ENCODE data around the gene PRICKLE2. TPM values are rescaled to one million over a fixed set of nuclear protein-coding genes. Genes with fewer than 3 reads are reported as not detected.

Gene PRICKLE2
- polyA plus RNA-seq, 3 donors: not detected

DNA sequence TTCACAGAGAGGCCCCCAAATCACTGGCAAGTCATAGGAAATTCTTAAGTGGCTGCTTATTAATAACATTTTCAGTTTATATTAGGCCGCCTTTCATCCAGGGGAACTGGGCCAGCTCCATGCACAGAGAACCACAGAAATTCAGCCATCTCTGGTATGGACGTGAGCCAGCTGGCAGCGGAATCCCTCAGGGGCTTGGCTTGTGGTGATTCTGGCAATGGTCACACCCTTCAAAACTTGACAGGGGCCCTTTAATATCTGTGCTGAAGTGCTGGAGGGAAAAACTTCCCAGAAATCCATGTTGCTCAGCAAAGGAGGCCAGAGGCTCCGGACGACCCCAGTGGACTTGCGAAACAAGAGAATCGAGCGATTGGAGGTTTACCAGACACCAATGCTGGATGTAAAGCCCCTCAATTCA, 11.3 kb downstream of the PRICKLE2 start:
- H2AFZ ChIP-seq (ENCODE audit: insufficient read depth, low read depth, low read length, poor library complexity, severe bottlenecking): no peak overlapping the region
- intact Hi-C loops (cut with micrococcal nuclease): no loop called here
- H3K27me3 ChIP-seq (ENCODE audit: control insufficient read depth in 2 of 2, insufficient read depth in 2 of 2, low read length in 2 of 2): no peaks in the 10 kb centered on the region
- no peak overlapping the region for H3K9ac ChIP-seq (ENCODE audit: insufficient read depth, low read length, poor library complexity, severe bottlenecking)
- H3K27me3 Mint-ChIP-seq (ENCODE audit: low read depth in 3 of 3): peaks cover 0 to 4% (median 1%) of the 10 kb centered on the region in 3 donors
- WGBS (ENCODE audit: insufficient coverage): 12% methylated on average over 8 of the region's 8 CpGs
- no peak overlapping the region for H3K27ac ChIP-seq (ENCODE audit: low read depth in 1 of 2, low read length in 2 of 2)
- no peak overlapping the region for H3K4me3 ChIP-seq (replicated peaks in 1 of 3; ENCODE audit: low read depth in 2 of 3, low read length in 3 of 3)
- no peak for DNase-seq
- no peaks in the 10 kb centered on the region for H4K20me1 ChIP-seq (ENCODE audit: insufficient read depth, low read length)
- no peaks in the 10 kb centered on the region for H3K79me2 ChIP-seq (ENCODE audit: insufficient read depth, low read length)
- TF ChIP-seq, protein P1, sequence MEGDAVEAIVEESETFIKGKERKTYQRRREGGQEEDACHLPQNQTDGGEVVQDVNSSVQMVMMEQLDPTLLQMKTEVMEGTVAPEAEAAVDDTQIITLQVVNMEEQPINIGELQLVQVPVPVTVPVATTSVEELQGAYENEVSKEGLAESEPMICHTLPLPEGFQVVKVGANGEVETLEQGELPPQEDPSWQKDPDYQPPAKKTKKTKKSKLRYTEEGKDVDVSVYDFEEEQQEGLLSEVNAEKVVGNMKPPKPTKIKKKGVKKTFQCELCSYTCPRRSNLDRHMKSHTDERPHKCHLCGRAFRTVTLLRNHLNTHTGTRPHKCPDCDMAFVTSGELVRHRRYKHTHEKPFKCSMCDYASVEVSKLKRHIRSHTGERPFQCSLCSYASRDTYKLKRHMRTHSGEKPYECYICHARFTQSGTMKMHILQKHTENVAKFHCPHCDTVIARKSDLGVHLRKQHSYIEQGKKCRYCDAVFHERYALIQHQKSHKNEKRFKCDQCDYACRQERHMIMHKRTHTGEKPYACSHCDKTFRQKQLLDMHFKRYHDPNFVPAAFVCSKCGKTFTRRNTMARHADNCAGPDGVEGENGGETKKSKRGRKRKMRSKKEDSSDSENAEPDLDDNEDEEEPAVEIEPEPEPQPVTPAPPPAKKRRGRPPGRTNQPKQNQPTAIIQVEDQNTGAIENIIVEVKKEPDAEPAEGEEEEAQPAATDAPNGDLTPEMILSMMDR (IDR thresholded peaks at IDR 0.05): no peak
- H3K9me3 Mint-ChIP-seq: peaks cover 0 to 2% (median 0%) of the 10 kb centered on the region in 7 donors
- peaks cover 7% of the 10 kb centered on the region for H3K4me1 Mint-ChIP-seq
- peak overlapping the region; percentile 8 for H3K4me2 ChIP-seq (replicated peaks; ENCODE audit: extremely low read depth, low read length, poor library complexity, severe bottlenecking)
- no peaks in the 10 kb centered on the region for H3K9me3 ChIP-seq (replicated peaks in 1 of 2; ENCODE audit: control insufficient read depth in 1 of 2, insufficient read depth in 1 of 2, low read length in 2 of 2)
- no peak overlapping the region for H3K27ac Mint-ChIP-seq
- H3K4me3 Mint-ChIP-seq: no peak overlapping the region
- H3K36me3 Mint-ChIP-seq: no peaks in the 10 kb centered on the region
- H3K4me1 ChIP-seq (ENCODE audit: control insufficient read depth in 1 of 2, insufficient read depth in 2 of 2, low read length in 2 of 2): peaks cover 4 to 7% of the 10 kb centered on the region in 2 donors
- H3K36me3 ChIP-seq (replicated peaks in 1 of 2; ENCODE audit: control insufficient read depth in 1 of 2, insufficient read depth in 2 of 2, low read length in 2 of 2): no peaks in the 10 kb centered on the region

DNA sequence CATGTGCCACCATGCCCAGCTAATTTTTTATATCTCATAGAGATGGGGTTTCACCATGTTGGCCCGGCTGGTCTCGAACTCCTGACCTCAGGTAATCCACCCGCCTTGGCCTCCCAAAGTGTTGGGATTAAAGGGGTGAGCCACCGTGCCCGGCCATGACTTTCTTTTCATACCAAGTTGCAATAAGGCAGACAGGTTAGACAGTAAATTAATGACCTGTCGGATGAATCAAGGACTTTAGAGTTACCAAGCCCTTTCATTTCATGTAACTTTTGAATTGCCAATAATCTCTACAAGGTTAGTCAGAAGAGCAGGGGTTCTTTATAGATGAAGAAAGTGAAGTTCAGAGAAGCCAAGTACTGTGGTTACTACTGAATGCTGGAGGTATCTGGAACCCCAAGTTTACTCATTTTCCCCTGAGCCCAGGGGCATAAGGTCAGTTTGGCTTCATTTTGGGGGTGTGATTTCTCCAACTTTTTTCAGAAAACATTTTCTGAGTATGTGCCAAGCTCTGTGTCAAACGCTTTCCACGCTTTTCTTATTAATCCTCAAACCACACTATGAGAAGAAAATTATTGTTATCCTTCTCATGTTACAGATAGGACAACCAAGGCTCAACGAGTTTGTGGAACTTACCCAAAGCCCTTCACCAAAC, 11.9 kb downstream of the PRICKLE2 start:
- Histone ChIP-seq H3K4me3 (replicated peaks in 1 of 3; ENCODE audit: low read depth in 2 of 3, low read length in 3 of 3) (no peak overlapping the region), H3K4me2 (replicated peaks; ENCODE audit: extremely low read depth, low read length, poor library complexity, severe bottlenecking) (no peak overlapping the region), H3K27ac (ENCODE audit: low read depth in 1 of 2, low read length in 2 of 2) (no peak overlapping the region), H3K9ac (ENCODE audit: insufficient read depth, low read length, poor library complexity, severe bottlenecking) (no peak overlapping the region), H3K27me3 (ENCODE audit: control insufficient read depth in 2 of 2, insufficient read depth in 2 of 2, low read length in 2 of 2) (no peaks in the 10 kb centered on the region), H4K20me1 (ENCODE audit: insufficient read depth, low read length) (no peaks in the 10 kb centered on the region), H3K36me3 (replicated peaks in 1 of 2; ENCODE audit: control insufficient read depth in 1 of 2, insufficient read depth in 2 of 2, low read length in 2 of 2) (no peaks in the 10 kb centered on the region), H3K79me2 (ENCODE audit: insufficient read depth, low read length) (no peaks in the 10 kb centered on the region), H2AFZ (ENCODE audit: insufficient read depth, low read depth, low read length, poor library complexity, severe bottlenecking) (no peak overlapping the region), H3K9me3 (replicated peaks in 1 of 2; ENCODE audit: control insufficient read depth in 1 of 2, insufficient read depth in 1 of 2, low read length in 2 of 2) (no peaks in the 10 kb centered on the region), H3K4me1 (ENCODE audit: control insufficient read depth in 1 of 2, insufficient read depth in 2 of 2, low read length in 2 of 2) (peaks cover 4 to 7% of the 10 kb centered on the region in 2 donors)
- peaks cover 0 to 2% (median 0%) of the 10 kb centered on the region in 7 donors for H3K9me3 Mint-ChIP-seq
- no peak for DNase-seq
- TF ChIP-seq, protein P1 (IDR thresholded peaks at IDR 0.05): no peak
- intact Hi-C loops (cut with micrococcal nuclease): no loop called here
- H3K4me1 Mint-ChIP-seq: peaks cover 7% of the 10 kb centered on the region
- no peak overlapping the region for H3K4me3 Mint-ChIP-seq
- H3K27me3 Mint-ChIP-seq (ENCODE audit: low read depth in 3 of 3): peaks cover 0 to 4% (median 1%) of the 10 kb centered on the region in 3 donors
- no CpG with 5 or more reads among the region's 9 CpGs for WGBS (ENCODE audit: insufficient coverage)
- H3K27ac Mint-ChIP-seq: no peak overlapping the region
- no peaks in the 10 kb centered on the region for H3K36me3 Mint-ChIP-seq

Data from CD14-positive monocyte (primary cell).